LNCAP (cell line): ENCODE results near the gene DTYMK.

Source experiments
- CTCF ChIP-seq: fragments of 450-650 bp; IDR thresholded peaks from 2 replicates; pipeline ENCODE4 v1.5.1; 2017; ENCODE audit warnings: mild to moderate bottlenecking

The DTYMK gene

GRCh38 chr2:241686324-241686649, 328 bp downstream of the DTYMK start:
- TF ChIP-seq CTCF: no peak

GRCh38 chr2:241680827-241681599, 5.6 kb downstream of the DTYMK start:
- TF ChIP-seq CTCF: no peak

GRCh38 chr2:241680044-241680443, 6.6 kb downstream of the DTYMK start:
- TF ChIP-seq CTCF: no peak

- TF ChIP-seq CTCF: no peak
Observed at GRCh38 chr2:241678784-241679540, 7.7 kb downstream of the DTYMK start.

- no peak for TF ChIP-seq CTCF
Observed at GRCh38 chr2:241678307-241678706, 8.3 kb downstream of the DTYMK start.

- no peak for TF ChIP-seq CTCF
Observed at GRCh38 chr2:241677392-241677791, 9.2 kb downstream of the DTYMK start.

- TF ChIP-seq CTCF: no peak
Observed at GRCh38 chr2:241676665-241677064, 9.9 kb downstream of the DTYMK start.
